Stimulated activated memory B cell treated with anti-CD40 and anti-IgM and Interleukin-4, amounts not matched to agents 10 μg/mL and 1 μg/mL and 100 μg/mL, for 72 hours (primary cell): ENCODE data around the gene ELF1.

Source experiments
- ATAC-seq: fragments of 150-1000 bp; cut with Tn5 transposase; 2 replicates; pipeline ENCODE4 v1.10.0; 2021
- H3K27ac Mint-ChIP-seq: one replicate; pipeline ENCODE4 v1.8.0; 2022; ENCODE audit warnings: mild to moderate bottlenecking, mixed read lengths
- H3K27me3 Mint-ChIP-seq: one replicate; pipeline ENCODE4 v1.8.0; 2022; ENCODE audit warnings: mixed read lengths
- H3K36me3 Mint-ChIP-seq: one replicate; pipeline ENCODE4 v1.8.0; 2022; ENCODE audit warnings: mixed read lengths
- H3K4me1 Mint-ChIP-seq: one replicate; pipeline ENCODE4 v1.8.0; 2022; ENCODE audit warnings: mixed read lengths
- H3K4me3 Mint-ChIP-seq: one replicate; pipeline ENCODE4 v1.8.0; 2022; ENCODE audit warnings: mild to moderate bottlenecking, moderate library complexity, mixed read lengths
- H3K9me3 Mint-ChIP-seq: one replicate; pipeline ENCODE4 v1.8.0; 2022; ENCODE audit warnings: mixed read lengths

The ELF1 gene

DNA sequence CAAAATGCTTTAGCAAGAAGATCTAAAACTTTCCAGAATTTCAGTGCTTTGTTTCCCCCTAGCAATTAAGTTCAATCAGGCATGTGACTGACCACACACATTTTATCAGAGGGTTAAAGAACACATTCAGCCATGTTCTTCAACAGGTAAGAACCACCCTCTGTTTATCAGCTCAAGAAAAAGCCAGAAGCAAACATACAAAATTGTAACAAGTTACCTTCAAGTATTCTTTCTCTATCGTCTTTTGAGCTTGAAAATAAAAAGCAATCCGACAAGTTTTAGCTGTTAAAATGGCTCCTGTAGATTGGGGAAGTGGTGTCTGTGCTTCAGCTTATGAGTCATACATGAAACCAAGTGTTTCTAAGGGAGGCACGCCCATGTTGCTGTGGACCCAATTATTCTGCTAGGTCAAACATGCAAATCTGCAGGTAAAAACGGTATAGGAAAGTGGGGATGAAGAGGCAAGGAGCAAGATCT lies at the start of gene ELF1:
Gene ELF1 (minus strand): TSS at position 306 of the 477 bp plus-strand sequence. CDS start 37,262 bp downstream, outside the sequence.
- Mint-ChIP-seq H3K36me3 (peaks cover 26% of the 10 kb centered on the region), H3K27ac (peak within 1 kb of the TSS; percentile 97), H3K27me3 (no peaks in the 10 kb centered on the region), H3K4me1 (peaks cover 46% of the 10 kb centered on the region), H3K9me3 (no peaks in the 10 kb centered on the region), H3K4me3 (peak within 1 kb of the TSS; percentile 93)
- ATAC-seq: peak; percentile 97

DNA sequence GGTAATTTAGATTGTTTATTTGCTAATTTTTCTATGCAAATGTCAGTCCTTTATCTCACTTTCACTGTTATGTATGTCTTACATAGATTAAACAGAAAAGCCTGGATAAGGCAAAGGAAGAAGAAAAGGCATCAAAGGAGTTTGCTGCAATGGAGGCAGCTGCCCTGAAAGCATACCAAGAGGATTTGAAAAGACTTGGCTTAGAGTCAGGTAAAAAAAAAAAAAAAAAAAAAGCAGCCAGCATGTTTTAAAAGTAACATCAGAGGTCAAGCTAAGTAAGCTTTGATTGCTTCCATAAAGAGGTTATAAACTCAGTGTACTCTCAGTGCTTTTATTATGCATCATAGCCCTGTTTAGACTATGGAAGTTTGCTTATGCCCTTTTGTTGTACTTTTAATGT lies 46.0 kb upstream of the ELF1 start:
- peaks cover 38% of the 10 kb centered on the region for H3K36me3 Mint-ChIP-seq
- H3K27ac Mint-ChIP-seq: no peak overlapping the region
- H3K9me3 Mint-ChIP-seq: no peaks in the 10 kb centered on the region
- H3K4me1 Mint-ChIP-seq: peaks cover 14% of the 10 kb centered on the region
- no peaks in the 10 kb centered on the region for H3K27me3 Mint-ChIP-seq
- no peak for ATAC-seq
- no peak overlapping the region for H3K4me3 Mint-ChIP-seq

DNA sequence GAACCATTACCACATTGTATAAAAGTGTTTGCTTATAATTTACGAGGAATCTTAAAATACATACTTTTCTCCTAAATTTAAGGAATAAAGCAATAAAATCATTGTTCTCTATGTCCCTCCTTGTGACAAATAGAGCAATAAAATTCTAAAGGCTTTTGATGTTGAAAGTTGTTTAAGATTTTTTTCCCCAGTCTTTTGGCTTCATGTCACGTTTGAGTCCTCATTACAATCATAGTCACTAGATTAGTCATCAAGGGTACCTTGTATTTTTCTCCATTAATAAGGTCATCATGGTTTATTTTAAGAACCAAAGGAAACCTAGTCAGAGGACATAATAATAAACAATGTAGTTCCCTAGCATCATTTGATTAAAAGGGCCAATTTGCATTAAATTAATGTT lies 45.4 kb upstream of the ELF1 start:
- no peak overlapping the region for H3K4me3 Mint-ChIP-seq
- H3K27me3 Mint-ChIP-seq: no peaks in the 10 kb centered on the region
- no peaks in the 10 kb centered on the region for H3K9me3 Mint-ChIP-seq
- peaks cover 36% of the 10 kb centered on the region for H3K36me3 Mint-ChIP-seq
- ATAC-seq: no peak
- peaks cover 19% of the 10 kb centered on the region for H3K4me1 Mint-ChIP-seq
- no peak overlapping the region for H3K27ac Mint-ChIP-seq

DNA sequence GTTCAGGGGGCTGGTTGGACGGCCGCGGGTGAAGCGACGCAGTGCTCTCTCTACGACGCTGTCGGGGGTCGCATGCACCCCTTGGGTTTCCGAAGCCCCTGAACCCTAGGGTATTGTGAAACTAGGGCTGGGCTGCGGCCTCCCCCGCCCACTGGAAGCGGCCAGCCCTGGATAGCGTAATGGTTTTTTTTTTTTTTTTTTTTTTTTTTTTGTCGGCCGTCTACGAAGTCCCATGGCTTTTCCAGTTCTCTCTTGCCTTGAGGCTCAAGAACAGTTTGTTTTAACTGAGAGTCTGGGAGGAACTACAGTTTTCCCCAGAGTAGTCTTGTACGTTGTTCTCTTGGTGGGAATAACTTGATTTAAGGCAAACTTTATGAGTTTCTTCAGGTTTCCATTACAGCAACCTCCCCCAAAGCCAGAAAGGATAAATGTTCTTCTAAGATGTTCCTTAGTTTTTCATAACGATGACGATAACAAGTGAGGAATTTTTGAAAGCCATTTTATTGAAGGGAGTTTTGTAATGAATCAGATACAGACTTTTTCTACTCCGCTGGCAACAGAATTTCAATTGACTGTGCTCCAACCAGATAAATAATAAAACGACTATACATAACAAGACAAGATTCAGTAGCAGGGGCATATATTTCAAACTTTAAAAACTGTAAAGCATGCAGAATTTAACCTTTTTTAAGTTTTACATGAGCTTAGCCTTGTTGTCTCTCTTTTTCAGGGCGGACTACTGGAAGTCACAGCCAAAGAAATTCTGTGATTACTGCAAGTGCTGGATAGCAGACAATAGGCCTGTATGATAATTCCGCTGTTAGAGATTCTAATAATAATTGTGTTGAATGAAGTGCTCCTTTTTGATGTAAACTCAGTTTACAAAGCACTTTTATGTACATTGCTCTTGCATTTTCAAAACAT lies 43.1 kb upstream of the ELF1 start:
- Mint-ChIP-seq H3K27me3 (no peaks in the 10 kb centered on the region), H3K27ac (peak overlapping the region; percentile 100), H3K9me3 (no peaks in the 10 kb centered on the region), H3K36me3 (peaks cover 29% of the 10 kb centered on the region), H3K4me3 (peak overlapping the region; percentile 98), H3K4me1 (peaks cover 40% of the 10 kb centered on the region)
- ATAC-seq: peak; percentile 55

DNA sequence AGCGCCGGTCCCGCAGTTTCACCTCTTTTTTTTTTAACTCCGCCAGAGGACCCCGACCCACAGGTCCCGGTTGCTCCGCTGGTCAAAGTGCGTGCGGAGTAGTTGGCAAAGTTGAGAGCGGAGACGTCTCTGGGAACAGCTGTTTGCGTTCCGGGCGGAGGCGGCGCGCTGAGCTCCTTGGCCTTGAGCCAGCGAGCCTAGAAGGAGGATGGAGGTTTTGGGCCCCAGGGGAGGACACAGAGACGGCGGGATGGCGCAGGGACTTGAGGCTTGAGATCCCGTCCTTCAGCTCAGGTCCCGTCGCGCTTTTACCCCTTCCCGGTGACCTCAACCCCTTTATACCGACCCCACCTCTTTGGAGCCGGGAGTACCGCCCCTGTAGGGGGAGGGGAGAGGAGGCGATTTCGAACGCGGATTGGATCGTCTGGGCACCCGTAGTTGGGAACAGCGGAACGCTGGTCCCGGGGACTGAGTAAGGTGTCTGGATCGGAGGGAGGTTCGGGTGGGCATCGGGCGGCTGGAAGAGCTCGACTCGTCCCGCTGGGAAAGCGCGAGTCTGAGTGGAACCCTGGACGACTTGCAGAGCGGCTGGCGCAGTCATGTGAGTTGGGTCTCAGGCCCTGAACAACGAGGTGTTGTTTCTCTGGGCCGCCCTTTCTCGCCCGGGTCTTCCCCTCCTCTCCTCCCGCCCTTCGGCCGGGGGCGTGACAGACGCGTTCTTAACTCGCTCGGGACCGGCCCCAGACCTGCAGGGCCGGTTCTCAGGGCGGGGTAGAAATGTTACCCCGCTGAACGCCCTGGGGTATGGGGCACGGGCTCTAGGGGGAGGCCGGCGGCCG lies 42.2 kb upstream of the ELF1 start, which contains the start of gene WBP4:
Gene WBP4 (plus strand): TSS at position 435 of the 839 bp plus-strand sequence. CDS start 165 bp downstream, at position 600.
- Mint-ChIP-seq H3K36me3 (peaks cover 24% of the 10 kb centered on the region), H3K27me3 (no peaks in the 10 kb centered on the region), H3K4me3 (peak within 1 kb of the TSS; percentile 98), H3K9me3 (no peaks in the 10 kb centered on the region), H3K27ac (peak within 1 kb of the TSS; percentile 100), H3K4me1 (peaks cover 49% of the 10 kb centered on the region)
- peak; percentile 88 for ATAC-seq

DNA sequence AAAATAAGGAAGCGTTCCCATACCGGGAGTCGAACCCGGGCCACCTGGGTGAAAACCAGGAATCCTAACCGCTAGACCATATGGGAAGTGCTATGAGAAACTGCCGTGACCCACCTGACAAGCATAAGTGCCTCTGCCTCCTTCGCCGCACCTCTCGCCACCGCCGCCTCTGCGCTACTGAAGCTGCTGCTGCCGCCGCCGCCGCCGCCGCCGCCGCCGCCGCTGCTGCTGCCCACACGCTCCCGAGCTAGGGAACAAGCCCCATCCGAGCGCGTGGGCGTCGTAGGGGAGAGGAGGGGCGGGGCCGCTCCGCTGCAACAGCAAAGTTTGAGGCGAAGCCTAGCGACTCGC lies 41.6 kb upstream of the ELF1 start:
- H3K27ac Mint-ChIP-seq: peak overlapping the region; percentile 100
- H3K36me3 Mint-ChIP-seq: peaks cover 21% of the 10 kb centered on the region
- no peaks in the 10 kb centered on the region for H3K27me3 Mint-ChIP-seq
- ATAC-seq: peak; percentile 81
- no peaks in the 10 kb centered on the region for H3K9me3 Mint-ChIP-seq
- H3K4me3 Mint-ChIP-seq: peak overlapping the region; percentile 98
- peaks cover 55% of the 10 kb centered on the region for H3K4me1 Mint-ChIP-seq

DNA sequence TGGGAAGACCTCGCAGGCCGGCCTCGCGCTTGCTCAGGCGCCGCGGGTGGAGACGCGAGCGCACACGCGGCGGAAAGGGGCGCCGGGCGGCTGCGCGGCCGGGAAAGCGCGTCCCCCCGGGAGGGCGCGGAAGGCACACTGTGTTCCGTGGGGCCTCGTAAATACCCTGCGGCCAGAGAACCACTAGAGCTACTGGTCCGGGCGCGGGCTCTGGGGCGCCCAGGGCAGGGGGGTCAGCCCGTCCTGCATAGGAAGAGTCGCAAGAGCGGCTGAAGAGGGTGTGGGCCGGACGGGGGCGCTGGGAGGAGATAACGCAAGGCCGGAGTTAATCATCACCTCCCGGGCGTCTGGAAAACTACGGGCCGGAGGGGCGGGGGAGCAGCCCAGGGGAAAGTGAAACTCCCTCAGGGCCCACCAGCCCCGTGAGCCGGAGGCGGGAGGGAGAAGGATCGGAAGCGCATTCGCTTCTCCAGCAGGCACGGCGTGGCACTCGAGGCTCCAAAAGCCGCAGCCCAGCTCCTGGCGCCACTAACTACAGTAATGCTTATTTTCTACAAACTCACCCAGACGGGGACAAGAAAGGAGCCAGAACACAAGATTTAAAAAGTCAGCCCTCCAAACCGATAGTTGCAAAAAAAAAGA lies 41.1 kb upstream of the ELF1 start:
- Mint-ChIP-seq H3K27me3 (no peaks in the 10 kb centered on the region), H3K27ac (peak overlapping the region; percentile 100), H3K36me3 (peaks cover 17% of the 10 kb centered on the region), H3K4me1 (peaks cover 60% of the 10 kb centered on the region), H3K9me3 (no peaks in the 10 kb centered on the region), H3K4me3 (peak overlapping the region; percentile 98)
- peak; percentile 72 for ATAC-seq

DNA sequence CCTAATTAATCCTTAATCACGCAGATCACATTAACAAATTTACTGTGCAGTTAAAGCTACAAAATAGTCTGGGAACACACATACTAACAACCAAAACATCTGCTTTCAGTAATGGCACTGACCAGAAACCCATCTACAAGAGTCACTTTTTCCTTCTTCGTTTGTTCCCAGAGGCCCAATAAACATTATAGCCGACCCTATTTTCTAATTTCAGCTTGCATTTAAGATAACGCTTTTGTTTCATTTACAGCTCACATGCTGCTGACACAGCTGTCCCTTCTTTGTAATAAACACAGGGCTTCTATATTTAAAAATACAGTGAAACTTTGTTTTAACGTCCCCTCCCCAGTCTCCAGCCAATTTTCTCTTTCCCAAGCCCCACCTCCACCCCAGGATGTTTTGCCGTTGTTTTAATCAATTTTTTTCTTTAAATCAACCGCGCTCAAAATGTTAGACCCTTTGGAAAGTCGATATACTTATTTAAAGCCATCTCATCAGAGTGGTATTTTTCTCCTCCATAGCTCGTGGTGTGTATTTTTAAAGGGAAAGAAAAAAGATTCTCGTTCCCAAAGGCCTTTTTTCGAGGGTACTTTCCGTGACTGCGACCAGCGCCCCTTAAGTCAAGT lies 40.5 kb upstream of the ELF1 start:
- Mint-ChIP-seq H3K4me1 (peaks cover 66% of the 10 kb centered on the region), H3K9me3 (no peaks in the 10 kb centered on the region), H3K36me3 (peaks cover 12% of the 10 kb centered on the region), H3K27me3 (no peaks in the 10 kb centered on the region), H3K4me3 (peak overlapping the region; percentile 98), H3K27ac (peak overlapping the region; percentile 100)
- no peak for ATAC-seq

DNA sequence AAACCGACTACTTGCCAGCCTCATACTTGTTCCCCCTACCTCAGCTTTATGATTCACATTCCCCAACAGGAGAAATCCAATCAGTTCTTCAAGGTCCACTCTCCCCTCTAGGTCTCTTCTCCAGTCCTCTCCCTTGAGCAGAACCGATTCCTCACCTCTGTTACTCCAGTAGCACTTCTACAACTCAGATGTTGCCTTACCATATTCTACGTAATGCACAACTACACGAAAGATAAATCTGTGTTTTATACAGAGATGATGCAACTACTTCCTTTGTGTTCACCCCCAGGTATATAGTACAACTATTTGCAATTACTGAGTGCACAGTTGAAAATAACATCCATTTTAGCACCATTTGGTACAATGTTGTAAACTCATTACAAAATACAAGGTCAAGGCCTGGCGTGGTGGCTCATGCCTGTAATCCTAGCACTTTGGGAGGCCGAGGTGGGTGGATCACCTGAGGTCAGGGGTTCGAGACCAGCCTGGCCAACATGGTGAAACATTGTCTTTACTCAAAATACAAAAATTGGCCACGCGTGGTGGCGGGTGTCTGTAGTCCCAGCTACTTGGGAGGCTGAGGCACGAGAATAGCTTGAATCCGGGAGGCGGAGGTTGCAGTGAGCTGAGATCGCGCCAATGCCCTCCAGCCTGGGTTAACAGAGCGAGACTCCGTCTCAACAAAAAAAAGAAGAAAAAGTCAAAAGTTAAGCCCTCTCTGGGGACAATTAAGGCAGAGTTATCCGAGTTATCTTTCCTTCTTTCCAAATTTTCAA lies 39.4 kb upstream of the ELF1 start:
- H3K9me3 Mint-ChIP-seq: no peaks in the 10 kb centered on the region
- H3K36me3 Mint-ChIP-seq: peaks cover 6% of the 10 kb centered on the region
- peak overlapping the region; percentile 19 for H3K4me3 Mint-ChIP-seq
- H3K4me1 Mint-ChIP-seq: peaks cover 71% of the 10 kb centered on the region
- H3K27ac Mint-ChIP-seq: peak overlapping the region; percentile 5
- no peaks in the 10 kb centered on the region for H3K27me3 Mint-ChIP-seq
- no peak for ATAC-seq

DNA sequence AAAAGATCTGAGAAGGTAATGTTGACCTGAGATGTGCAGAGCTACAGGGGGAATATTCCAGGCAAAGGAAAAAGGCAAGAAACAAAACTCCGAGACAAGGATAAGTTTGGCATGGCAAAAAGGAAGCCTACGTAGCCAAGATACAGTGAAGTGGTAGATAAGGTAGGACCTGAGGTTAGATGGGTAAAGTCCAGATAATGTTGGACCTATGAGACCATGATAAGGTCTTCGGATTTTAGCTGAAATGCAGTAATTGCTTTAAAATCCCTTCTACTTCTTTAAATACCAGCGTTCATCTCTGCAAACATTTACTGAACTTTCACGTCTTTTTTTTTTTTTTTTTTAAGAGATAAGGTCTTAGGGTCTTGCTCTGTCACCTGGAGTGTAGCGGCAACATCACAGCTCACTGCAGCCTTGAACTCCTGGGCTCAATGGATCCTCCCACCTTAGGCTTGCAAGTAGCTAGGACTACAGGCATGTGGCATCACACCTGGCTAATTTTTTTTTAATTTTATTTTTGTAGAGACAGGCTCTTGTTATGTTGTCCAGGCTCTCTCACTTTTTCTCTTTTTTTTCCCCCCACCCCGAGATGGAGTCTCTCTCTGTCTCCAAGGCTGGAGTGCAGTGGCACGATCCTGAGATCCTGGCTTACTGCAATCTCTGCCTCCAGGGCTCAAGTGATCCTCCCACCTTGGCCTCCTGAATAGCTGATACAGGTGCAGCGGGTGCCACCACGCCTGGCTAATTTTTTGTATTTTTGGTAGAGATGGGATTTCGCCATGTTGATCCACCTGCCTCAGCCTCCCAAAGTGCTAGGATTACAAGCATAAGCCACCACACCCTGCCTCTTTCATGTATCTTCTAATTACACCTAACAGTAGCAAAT lies 38.0 kb upstream of the ELF1 start:
- Mint-ChIP-seq H3K4me3 (no peak overlapping the region), H3K27ac (peak overlapping the region; percentile 0), H3K9me3 (no peaks in the 10 kb centered on the region), H3K36me3 (peaks cover 6% of the 10 kb centered on the region), H3K27me3 (no peaks in the 10 kb centered on the region), H3K4me1 (peaks cover 69% of the 10 kb centered on the region)
- ATAC-seq: no peak

DNA sequence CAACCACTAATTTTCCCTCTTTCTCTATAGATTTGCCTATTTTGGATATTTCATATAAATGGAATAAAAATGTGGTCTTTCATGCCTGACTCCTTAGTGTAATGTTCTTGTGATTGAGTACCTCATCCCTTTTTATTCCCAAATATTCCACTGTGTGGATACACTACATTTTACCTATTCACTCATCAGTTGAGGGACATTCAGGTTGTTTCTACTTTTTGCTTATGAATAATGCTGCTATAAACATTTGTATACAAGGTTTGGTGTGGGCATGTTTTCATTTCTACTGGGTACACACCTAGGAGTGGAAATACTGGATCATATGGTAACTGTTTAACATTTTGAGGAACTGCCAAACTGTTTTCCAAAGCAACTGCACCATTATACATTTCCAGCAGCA lies 37.1 kb upstream of the ELF1 start:
- Mint-ChIP-seq H3K27me3 (no peaks in the 10 kb centered on the region), H3K4me1 (peaks cover 71% of the 10 kb centered on the region), H3K36me3 (peaks cover 6% of the 10 kb centered on the region), H3K9me3 (no peaks in the 10 kb centered on the region), H3K27ac (peak overlapping the region; percentile 0), H3K4me3 (no peak overlapping the region)
- no peak for ATAC-seq

DNA sequence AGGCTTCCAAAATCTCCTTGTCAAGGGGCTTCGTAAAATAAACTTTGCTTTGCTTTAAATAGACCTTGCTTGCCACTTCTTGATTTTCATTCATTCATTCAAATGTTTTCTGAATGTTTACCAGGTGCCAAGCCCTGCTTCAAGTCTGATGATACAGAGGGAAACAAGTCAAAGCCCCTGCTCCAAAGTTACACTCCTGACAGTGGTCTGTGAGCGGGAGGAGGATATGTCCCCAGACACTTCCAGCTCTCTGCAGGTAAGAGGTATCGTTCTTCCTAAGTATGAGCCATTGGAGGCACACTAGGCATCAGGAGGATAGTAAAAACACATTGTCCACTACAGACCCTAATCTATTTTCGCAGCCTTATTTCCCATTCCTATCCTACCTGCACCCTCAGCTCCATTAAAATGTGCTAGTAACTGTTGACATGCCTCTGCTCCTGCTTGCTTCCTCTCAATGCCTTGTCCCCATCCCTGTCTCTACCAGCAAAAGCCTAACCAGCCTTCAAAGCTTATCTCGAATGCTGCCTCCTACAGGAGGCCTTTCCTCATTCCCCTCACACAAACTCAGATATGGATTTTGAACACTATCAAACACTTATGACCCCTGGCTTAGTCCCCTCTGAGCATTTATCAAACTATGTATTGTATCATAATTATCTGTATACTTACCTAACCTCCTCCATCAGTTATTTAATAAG lies 36.0 kb upstream of the ELF1 start:
- no peak for ATAC-seq
- Mint-ChIP-seq H3K27me3 (no peaks in the 10 kb centered on the region), H3K4me1 (peaks cover 75% of the 10 kb centered on the region), H3K9me3 (no peaks in the 10 kb centered on the region), H3K27ac (peak overlapping the region; percentile 0), H3K4me3 (no peak overlapping the region), H3K36me3 (peaks cover 6% of the 10 kb centered on the region)
